GM19193 (cell line): ENCODE results near the gene PMP22.

Experiments used
- POLR2A ChIP-seq: IDR thresholded peaks from 4 replicates; pipeline ENCODE4 v1.6.1; 2011; ENCODE audit not compliant: insufficient read depth, insufficient read length; ENCODE audit errors: extremely low read depth

The PMP22 gene

DNA sequence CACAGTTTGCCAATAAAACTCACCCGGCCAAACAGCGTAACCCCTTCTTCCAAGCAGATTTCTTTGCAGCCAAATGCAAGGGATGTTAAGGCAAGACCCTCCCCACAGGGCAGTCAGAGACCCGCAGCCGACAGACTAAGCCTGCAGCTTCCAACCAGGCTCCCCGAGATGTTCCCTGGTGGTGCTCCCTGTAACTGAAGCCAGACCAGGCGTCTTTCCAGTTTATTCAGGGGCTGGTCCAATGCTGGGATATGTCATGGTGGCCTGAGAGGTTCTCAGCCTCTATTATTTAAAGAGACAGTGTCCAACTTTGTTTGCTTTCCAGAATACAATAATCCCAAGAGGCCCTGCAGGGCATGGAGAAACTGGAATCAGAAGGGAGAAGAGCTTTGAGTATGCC, at the start of gene PMP22:
PMP22 (minus strand) TSS at position 196 of the 400 bp plus-strand sequence. CDS start 4,599 bp downstream, outside the sequence.
- TF ChIP-seq POLR2A: no peak

GRCh38 chr17:15311996-15312395, 46.9 kb upstream of the PMP22 start:
- no peak for TF ChIP-seq POLR2A

DNA sequence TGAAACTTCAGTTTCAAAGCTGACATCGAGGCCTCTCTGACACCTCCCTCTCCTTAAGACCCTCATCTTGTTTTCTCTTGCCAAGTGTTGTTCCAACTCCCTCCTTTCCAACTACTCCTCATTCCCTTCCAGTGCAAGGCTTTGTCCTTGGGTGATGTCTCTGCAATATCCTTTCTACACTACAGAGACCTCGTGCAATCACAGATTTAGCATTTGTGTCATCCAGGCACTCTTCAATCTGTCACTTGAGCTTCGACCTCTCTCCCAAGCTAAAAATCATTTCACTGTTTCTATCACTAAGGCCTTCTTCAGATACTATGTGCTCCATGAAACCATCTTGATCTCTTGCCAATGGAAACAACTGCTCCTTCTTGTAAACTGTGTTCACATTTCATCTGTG, 44.7 kb upstream of the PMP22 start:
- TF ChIP-seq POLR2A: no peak

- no peak for TF ChIP-seq POLR2A
Observed at GRCh38 chr17:15309236-15309635, 44.1 kb upstream of the PMP22 start.

GRCh38 chr17:15308758-15309157, 43.6 kb upstream of the PMP22 start:
- TF ChIP-seq POLR2A: no peak

DNA sequence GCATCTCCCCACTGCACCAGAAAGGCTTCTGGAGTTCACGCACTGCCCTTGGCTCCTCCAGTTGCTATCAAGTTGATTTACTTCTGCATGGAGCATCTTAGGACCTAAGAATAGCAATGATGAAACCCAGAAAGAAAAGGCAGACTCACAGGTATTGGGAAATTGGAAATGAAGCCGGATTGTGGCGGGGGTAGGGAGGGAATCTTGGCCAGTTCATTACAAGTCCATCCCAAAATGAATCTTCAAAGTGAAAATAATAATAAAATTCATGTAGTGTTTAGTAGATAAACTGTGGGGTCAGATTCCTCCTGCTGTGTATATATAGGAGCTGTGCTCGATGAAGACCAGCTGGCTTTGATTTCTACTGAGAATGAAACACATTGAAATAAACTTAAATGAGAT, 42.6 kb upstream of the PMP22 start:
- TF ChIP-seq POLR2A: no peak

GRCh38 chr17:15303851-15304250, 38.7 kb upstream of the PMP22 start:
- no peak for TF ChIP-seq POLR2A

- TF ChIP-seq POLR2A: no peak
Observed at GRCh38 chr17:15303268-15303667, 38.1 kb upstream of the PMP22 start.

- no peak for TF ChIP-seq POLR2A
Observed at GRCh38 chr17:15301845-15302244, 36.7 kb upstream of the PMP22 start.

DNA sequence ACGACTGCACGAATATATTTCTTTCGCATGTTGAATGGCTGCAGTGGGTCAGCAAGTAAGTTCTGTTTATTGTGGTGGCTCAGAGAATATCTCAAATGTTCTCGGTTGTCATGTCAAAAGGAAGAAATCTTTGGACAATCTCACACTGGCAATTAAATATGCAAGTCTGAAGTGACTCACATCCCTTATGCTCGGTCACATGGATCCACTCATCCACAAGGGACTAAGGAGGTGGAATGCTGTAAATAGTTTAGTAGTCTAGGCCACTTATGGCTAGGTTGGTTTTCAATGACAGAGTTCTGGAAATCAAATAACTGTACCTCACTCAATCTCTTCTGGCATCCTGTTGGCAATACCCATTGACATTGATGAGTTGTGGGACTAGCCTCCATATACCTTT, 33.0 kb upstream of the PMP22 start:
- no peak for TF ChIP-seq POLR2A

- no peak for TF ChIP-seq POLR2A
Observed at GRCh38 chr17:15293558-15293957, 28.4 kb upstream of the PMP22 start.

- TF ChIP-seq POLR2A: no peak
Observed at GRCh38 chr17:15291674-15292361, 26.7 kb upstream of the PMP22 start.

DNA sequence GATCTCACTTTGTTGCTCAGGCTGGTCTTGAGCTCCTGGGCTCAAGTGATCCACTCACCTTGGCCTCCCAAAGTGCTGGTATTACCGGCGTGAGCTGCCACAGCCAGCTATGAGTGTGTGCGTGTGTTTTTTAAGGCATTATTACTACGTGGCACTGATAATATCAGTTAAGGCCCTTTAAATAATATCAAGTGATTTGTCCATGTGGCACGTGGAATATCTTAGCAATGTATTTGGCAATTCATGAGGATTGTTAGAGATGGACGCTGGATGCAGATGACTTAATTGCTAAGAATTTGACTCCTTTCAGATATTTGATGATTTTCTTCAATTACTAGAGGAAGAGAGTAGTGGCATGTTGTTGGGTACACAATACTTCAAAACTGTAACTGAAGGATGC, 25.5 kb upstream of the PMP22 start:
- TF ChIP-seq POLR2A: no peak

GRCh38 chr17:15289285-15290183, 24.4 kb upstream of the PMP22 start:
- no peak for TF ChIP-seq POLR2A

DNA sequence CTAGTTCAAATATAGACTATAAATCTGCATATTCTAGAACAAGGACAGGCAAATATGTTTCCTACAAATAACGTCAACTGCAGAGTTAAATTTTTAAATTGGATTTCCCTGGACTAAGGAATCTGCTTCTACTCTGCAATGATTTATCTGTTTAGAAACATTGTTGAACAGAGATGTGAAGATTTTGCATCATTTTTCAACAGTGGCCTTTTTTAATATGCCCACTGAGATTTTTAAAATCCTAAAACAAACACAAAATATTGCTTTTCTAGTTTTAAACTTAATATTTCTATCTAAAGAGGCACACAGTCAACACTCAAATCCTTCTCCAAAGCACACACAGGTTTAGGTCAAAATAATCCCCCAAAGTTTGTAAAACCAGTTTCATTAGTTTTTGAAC, 23.7 kb upstream of the PMP22 start:
- no peak for TF ChIP-seq POLR2A
